CMK (cell line): ENCODE results near the gene HHIPL1.
"Not testable (repeated sequence)": the region's sequence is repeated elsewhere in the genome, so short reads cannot be mapped to it uniquely, and the experiment has no call there.

ENCODE experiments used
- DNase-seq: peaks from one replicate; pipeline ENCODE4 v3.0.0-alpha.2; 2010; ENCODE audit warnings: low read depth

Gene HHIPL1

GRCh38 chr14:99660794-99661193 is 15.9 kb downstream of the HHIPL1 start:
- DNase-seq: no peak

- not testable (repeated sequence) for DNase-seq
These were observed 16.3 kb downstream of the HHIPL1 start for GRCh38 chr14:99661206-99661605.

- DNase-seq: no peak
These were observed 17.9 kb downstream of the HHIPL1 start for GRCh38 chr14:99662846-99663245.

GRCh38 chr14:99663386-99664057 is 18.6 kb downstream of the HHIPL1 start:
- DNase-seq: no peak

GRCh38 chr14:99664058-99664936 is 19.4 kb downstream of the HHIPL1 start:
- DNase-seq: no peak

- DNase-seq: no peak
These were observed 20.0 kb downstream of the HHIPL1 start for GRCh38 chr14:99664937-99665273.

GRCh38 chr14:99666533-99666932 is 21.6 kb downstream of the HHIPL1 start:
- no peak for DNase-seq

GRCh38 chr14:99667045-99667444 is 22.1 kb downstream of the HHIPL1 start:
- no peak for DNase-seq

- no peak for DNase-seq
These were observed 22.9 kb downstream of the HHIPL1 start for GRCh38 chr14:99667821-99668220.

GRCh38 chr14:99668307-99669295 is 23.7 kb downstream of the HHIPL1 start:
- DNase-seq: no peak

- no peak for DNase-seq
These were observed 25.7 kb downstream of the HHIPL1 start for GRCh38 chr14:99670361-99671234.

GRCh38 chr14:99671235-99672224 is 26.6 kb downstream of the HHIPL1 start:
- no peak for DNase-seq

- DNase-seq: peak; percentile 50
These were observed 27.8 kb downstream of the HHIPL1 start for GRCh38 chr14:99672506-99673304.

- no peak for DNase-seq
These were observed 28.6 kb downstream of the HHIPL1 start for GRCh38 chr14:99673305-99674063.

GRCh38 chr14:99674064-99674650 is 29.2 kb downstream of the HHIPL1 start:
- no peak for DNase-seq

- DNase-seq: no peak
These were observed 29.9 kb downstream of the HHIPL1 start for GRCh38 chr14:99674776-99675381.

GRCh38 chr14:99675382-99675835 is 30.5 kb downstream of the HHIPL1 start:
- no peak for DNase-seq
